Measurements from ENCODE around the gene ACE. TPM values are rescaled to one million over a fixed set of nuclear protein-coding genes. Genes with fewer than 3 reads are reported as not detected.

The ACE gene
- total RNA-seq, 1 donor from 2014 or later = 1.0 TPM

- H3K9me3 ChIP-seq (ENCODE audit: insufficient read depth, low read depth, low read length) = no peaks in the 10 kb centered on the region
- Mint-ChIP-seq H3K27me3 (ENCODE audit: low read depth, unreplicated experiment) (peaks cover 36% of the 10 kb centered on the region), H3K4me1 (ENCODE audit: low read depth, unreplicated experiment) (peaks cover 12% of the 10 kb centered on the region), H3K27ac (ENCODE audit: unreplicated experiment) (no peak overlapping the region), H3K4me3 (ENCODE audit: unreplicated experiment) (no peak overlapping the region), H3K9me3 (ENCODE audit: unreplicated experiment) (peaks cover 1% of the 10 kb centered on the region), H3K36me3 (ENCODE audit: low read depth, unreplicated experiment) (peaks cover 3% of the 10 kb centered on the region)
- no peaks in the 10 kb centered on the region for H3K36me3 ChIP-seq (ENCODE audit: insufficient read depth, low read length)
- no peak overlapping the region for H3K27ac ChIP-seq (ENCODE audit: low read depth, low read length)
- FAIRE-seq = no peak
- no peak overlapping the region for H3K4me3 ChIP-seq (ENCODE audit: insufficient read depth, low read depth, low read length)
- no peaks in the 10 kb centered on the region for H3K79me2 ChIP-seq (ENCODE audit: insufficient read depth, low read length)
- no peak for DNase-seq (ENCODE audit: low read depth)
- no peaks in the 10 kb centered on the region for H4K20me1 ChIP-seq (ENCODE audit: insufficient read depth, low read length)
- H3K4me1 ChIP-seq (ENCODE audit: insufficient read depth, low read length) = peaks cover 7% of the 10 kb centered on the region
- no peak overlapping the region for H2AFZ ChIP-seq (ENCODE audit: low read depth, low read length)
- no peak overlapping the region for H3K9ac ChIP-seq (ENCODE audit: low read length)
- H3K27me3 ChIP-seq (ENCODE audit: insufficient read depth, low read length) = peaks cover 7% of the 10 kb centered on the region
- H3K4me2 ChIP-seq (ENCODE audit: low read length) = no peak overlapping the region
- TF ChIP-seq EZH2 (IDR thresholded peaks at IDR 0.05; ENCODE audit: insufficient read depth, low read length) (no peak), CTCF (IDR thresholded peaks at IDR 0.05; ENCODE audit: insufficient read depth, low read depth, low read length) (no peak)
Measured at GRCh38 chr17:63514974-63515373, 38.1 kb downstream of the ACE start.

- peaks cover 7% of the 10 kb centered on the region for H3K27me3 ChIP-seq (ENCODE audit: insufficient read depth, low read length)
- Mint-ChIP-seq H3K27me3 (ENCODE audit: low read depth, unreplicated experiment) (peaks cover 35% of the 10 kb centered on the region), H3K4me3 (ENCODE audit: unreplicated experiment) (no peak overlapping the region), H3K9me3 (ENCODE audit: unreplicated experiment) (peaks cover 1% of the 10 kb centered on the region), H3K27ac (ENCODE audit: unreplicated experiment) (peak overlapping the region; percentile 0), H3K36me3 (ENCODE audit: low read depth, unreplicated experiment) (peaks cover 3% of the 10 kb centered on the region), H3K4me1 (ENCODE audit: low read depth, unreplicated experiment) (peaks cover 12% of the 10 kb centered on the region)
- no peak for DNase-seq (ENCODE audit: low read depth)
- no peaks in the 10 kb centered on the region for H3K9me3 ChIP-seq (ENCODE audit: insufficient read depth, low read depth, low read length)
- no peak for FAIRE-seq
- no peak overlapping the region for H3K4me2 ChIP-seq (ENCODE audit: low read length)
- H3K27ac ChIP-seq (ENCODE audit: low read depth, low read length) = no peak overlapping the region
- no peaks in the 10 kb centered on the region for H3K36me3 ChIP-seq (ENCODE audit: insufficient read depth, low read length)
- H3K4me3 ChIP-seq (ENCODE audit: insufficient read depth, low read depth, low read length) = no peak overlapping the region
- no peaks in the 10 kb centered on the region for H3K79me2 ChIP-seq (ENCODE audit: insufficient read depth, low read length)
- H4K20me1 ChIP-seq (ENCODE audit: insufficient read depth, low read length) = no peaks in the 10 kb centered on the region
- no peak for TF ChIP-seq CTCF (IDR thresholded peaks at IDR 0.05; ENCODE audit: insufficient read depth, low read depth, low read length)
- TF ChIP-seq EZH2 (IDR thresholded peaks at IDR 0.05; ENCODE audit: insufficient read depth, low read length) = no peak
- H3K4me1 ChIP-seq (ENCODE audit: insufficient read depth, low read length) = peaks cover 7% of the 10 kb centered on the region
- no peak overlapping the region for H3K9ac ChIP-seq (ENCODE audit: low read length)
- no peak overlapping the region for H2AFZ ChIP-seq (ENCODE audit: low read depth, low read length)
Measured at GRCh38 chr17:63515426-63515825, 38.6 kb downstream of the ACE start.

- peaks cover 1% of the 10 kb centered on the region for H3K9me3 Mint-ChIP-seq (ENCODE audit: unreplicated experiment)
- Histone ChIP-seq H3K36me3 (ENCODE audit: insufficient read depth, low read length) (no peaks in the 10 kb centered on the region), H3K27me3 (ENCODE audit: insufficient read depth, low read length) (peaks cover 7% of the 10 kb centered on the region), H3K4me2 (ENCODE audit: low read length) (peak overlapping the region; percentile 37), H4K20me1 (ENCODE audit: insufficient read depth, low read length) (no peaks in the 10 kb centered on the region), H2AFZ (ENCODE audit: low read depth, low read length) (no peak overlapping the region), H3K27ac (ENCODE audit: low read depth, low read length) (no peak overlapping the region), H3K4me1 (ENCODE audit: insufficient read depth, low read length) (peaks cover 7% of the 10 kb centered on the region), H3K4me3 (ENCODE audit: insufficient read depth, low read depth, low read length) (no peak overlapping the region), H3K9ac (ENCODE audit: low read length) (no peak overlapping the region), H3K79me2 (ENCODE audit: insufficient read depth, low read length) (no peaks in the 10 kb centered on the region), H3K9me3 (ENCODE audit: insufficient read depth, low read depth, low read length) (no peaks in the 10 kb centered on the region)
- DNase-seq (ENCODE audit: low read depth) = peak; percentile 71
- H3K27ac Mint-ChIP-seq (ENCODE audit: unreplicated experiment) = peak overlapping the region; percentile 55
- H3K27me3 Mint-ChIP-seq (ENCODE audit: low read depth, unreplicated experiment) = peaks cover 40% of the 10 kb centered on the region
- peak overlapping the region; percentile 31 for H3K4me3 Mint-ChIP-seq (ENCODE audit: unreplicated experiment)
- TF ChIP-seq EZH2 (IDR thresholded peaks at IDR 0.05; ENCODE audit: insufficient read depth, low read length) = no peak
- no peak for TF ChIP-seq CTCF (IDR thresholded peaks at IDR 0.05; ENCODE audit: insufficient read depth, low read depth, low read length)
- no peak for FAIRE-seq
- H3K4me1 Mint-ChIP-seq (ENCODE audit: low read depth, unreplicated experiment) = peaks cover 12% of the 10 kb centered on the region
- peaks cover 3% of the 10 kb centered on the region for H3K36me3 Mint-ChIP-seq (ENCODE audit: low read depth, unreplicated experiment)
Measured at GRCh38 chr17:63516910-63517824, 40.3 kb downstream of the ACE start.

Data from astrocyte (in vitro differentiated cells and primary cell).